GM12878 (cell line): ENCODE results near the gene GSK3A. TPM values are rescaled to one million over a fixed set of nuclear protein-coding genes. Genes with fewer than 3 reads are reported as not detected.

Source experiments
- ATAC-seq: fragments of 200-7000 bp; cut with Tn5 transposase; 3 replicates; pipeline ENCODE4 v1.9.1; 2020; ENCODE audit warnings: mild to moderate bottlenecking, moderate library complexity
- BruUV-seq: library from RNA; stranded (reverse); fragments of 400-500 nt; replicated peaks from 2 replicates; lab custom pipeline; 2021; lab: Mats Ljungman, UMichigan
- CTCF ChIA-PET: fragments of 300-600 bp; sonication (Branson Sonifier 250); formaldehyde crosslinking; extraction: SDS; loops from one replicate; lab custom pipeline; 2021; ENCODE audit warnings: inconsistent platforms; lab: Yijun Ruan, JAX
- POLR2A ChIA-PET: fragments of 350-600 bp; formaldehyde crosslinking; extraction: SDS; loops from one replicate; lab custom pipeline; 2021; ENCODE audit warnings: inconsistent platforms; lab: Charles Lee
- RAD21 ChIA-PET: fragments of 300-600 bp; sonication (Branson Sonifier 250); formaldehyde crosslinking; loops from one replicate; lab custom pipeline; 2023; ENCODE audit warnings: antibody characterized with exemption; ENCODE audit not compliant: unreplicated experiment; lab: Charles Lee
- SMC1A ChIA-PET: fragments of 300-600 bp; sonication (Branson Sonifier 250); formaldehyde crosslinking; loops from one replicate; lab custom pipeline; 2023; ENCODE audit not compliant: unreplicated experiment, uncharacterized antibody; lab: Charles Lee
- DNase-seq: peaks from one replicate; pipeline ENCODE4 v3.0.0-alpha.2; 2011; ENCODE audit warnings: low read depth, low spot score
- FAIRE-seq: peaks from 3 replicates; lab custom pipeline; 2011; peaks lifted over from hg19 to GRCh38; lab: Jason Lieb, UNC
- H2AFZ ChIP-seq: 2 replicates; pipeline ENCODE4 v1.6.0; 2011; ENCODE audit warnings: low read depth, low read length, control low read depth; ENCODE audit not compliant: control insufficient read depth
- H3K27ac ChIP-seq: 2 replicates; pipeline ENCODE4 v1.5.1; 2011; ENCODE audit warnings: control low read depth; ENCODE audit not compliant: control insufficient read depth, insufficient read depth
- H3K27me3 ChIP-seq, 2 experiments: replicated peaks in 1 of 2; 2 replicates each; pipeline versions ENCODE4 v1.6.0 to v1.6.1; 2011; ENCODE audit warnings: low read length in 1 of 2; ENCODE audit not compliant: control insufficient read depth in 2 of 2, insufficient read depth in 2 of 2
- H3K36me3 ChIP-seq, 2 experiments: 2 replicates each; pipeline ENCODE4 v1.5.1; 2011; ENCODE audit warnings: low read length in 1 of 2; ENCODE audit not compliant: control insufficient read depth in 2 of 2, insufficient read depth in 2 of 2
- H3K4me1 ChIP-seq: 2 replicates; pipeline ENCODE4 v1.6.1; 2011; ENCODE audit warnings: mild to moderate bottlenecking, low read length, moderate library complexity, mixed read lengths; ENCODE audit not compliant: control insufficient read depth, insufficient read depth
- H3K4me2 ChIP-seq: 2 replicates; pipeline ENCODE4 v1.6.0; 2011; ENCODE audit warnings: control low read depth; ENCODE audit not compliant: control insufficient read depth, insufficient read depth
- H3K4me3 ChIP-seq: fragments of 200-600 bp; sonication (generic); 2 replicates; pipeline ENCODE4 v1.5.1; 2016
- H3K79me2 ChIP-seq: 2 replicates; pipeline ENCODE4 v1.6.0; 2011; ENCODE audit warnings: low read length; ENCODE audit not compliant: control insufficient read depth, insufficient read depth
- H3K9ac ChIP-seq: 2 replicates; pipeline ENCODE4 v1.8.0; 2011; ENCODE audit warnings: low read length, control low read depth, mixed read lengths; ENCODE audit not compliant: control insufficient read depth, insufficient read depth
- H3K9me3 ChIP-seq: replicated peaks from 3 replicates; pipeline ENCODE4 v1.5.1; 2011; ENCODE audit warnings: mild to moderate bottlenecking, low read length; ENCODE audit not compliant: control insufficient read depth, insufficient read depth
- H4K20me1 ChIP-seq: 2 replicates; pipeline ENCODE4 v1.6.0; 2011; ENCODE audit not compliant: control insufficient read depth, insufficient read depth
- CREB1 ChIP-seq: IDR thresholded peaks from 2 replicates; pipeline ENCODE4 v1.6.1; 2012; ENCODE audit warnings: low read depth, mild to moderate bottlenecking, inconsistent platforms
- ETV6 ChIP-seq, 2 experiments: fragments of 450-650 bp in 1 of 2; IDR thresholded peaks in 1 of 2; conservative IDR thresholded peaks in 1 of 2; 2 replicates each; pipeline ENCODE4 v1.6.1; 2014; ENCODE audit warnings: antibody characterized with exemption in 1 of 2, borderline replicate concordance in 1 of 2, low read depth in 1 of 2, mild to moderate bottlenecking in 1 of 2, moderate library complexity in 1 of 2
- EZH2 ChIP-seq: IDR thresholded peaks from 2 replicates; pipeline ENCODE4 v1.6.1; 2012; ENCODE audit warnings: low read depth, mild to moderate bottlenecking, control low read depth, inconsistent platforms, low read length, borderline replicate concordance; ENCODE audit not compliant: control insufficient read depth
- IKZF1 ChIP-seq: fragments of 450-650 bp; conservative IDR thresholded peaks from 2 replicates; pipeline ENCODE4 v1.6.1; 2017; ENCODE audit warnings: antibody characterized with exemption, mild to moderate bottlenecking
- KLF5 ChIP-seq: fragments of 450-650 bp; IDR thresholded peaks from 2 replicates; pipeline ENCODE4 v1.6.1; 2014; ENCODE audit warnings: mild to moderate bottlenecking; ENCODE audit not compliant: partially characterized antibody
- NFYB ChIP-seq: IDR thresholded peaks from 2 replicates; pipeline ENCODE4 v1.6.1; 2011; ENCODE audit warnings: low read depth, mild to moderate bottlenecking, low read length, improper control_type of control experiment, moderate library complexity; ENCODE audit not compliant: insufficient read depth
- STAT3 ChIP-seq: IDR thresholded peaks from 2 replicates; pipeline ENCODE4 v1.6.1; 2011; ENCODE audit warnings: low read depth, low read length, improper control_type of control experiment
- ZSCAN29 ChIP-seq: fragments of 450-650 bp; IDR thresholded peaks from 2 replicates; pipeline ENCODE4 v1.6.1; 2017; ENCODE audit warnings: mild to moderate bottlenecking, moderate library complexity
- WGBS: methylation state at CpG from one replicate; pipeline ENCODE4 v1.1.6; 2016; ENCODE audit warnings: low lambda C conversion rate; ENCODE audit not compliant: insufficient replicate concordance, insufficient coverage; ENCODE audit errors: missing lambda C conversion rate; 5-methylcytosine and 5-hydroxymethylcytosine counted together
- in situ Hi-C: fragments of 300-500 bp; cut with MboI; formaldehyde crosslinking; loops from 9 replicates; pipeline ENCODE4 v1.14.3; 2018; ENCODE audit warnings: mixed read lengths
- intact Hi-C: fragments of 100-400 bp; cut with micrococcal nuclease; formaldehyde crosslinking; loops from one replicate; pipeline ENCODE4 v1.14.2; 2022; ENCODE audit not compliant: unreplicated experiment
- polyA plus RNA-seq, 11 experiments: library from polyadenylated mRNA; depleted of rRNA in 4 of 11; unstranded in 6 of 11; stranded (reverse) in 5 of 11; fragments of >200 nt; fragmentation: Nextera tagmentation in 4 of 11; fragmentation: Illumina TruSeq in 1 of 11; extraction: Ambion mirVana in 4 of 11; extraction: Trizol in 1 of 11; gene quantifications; 1 replicate in 1 of 11; 2 replicates in 10 of 11; pipeline versions ENCODE4 v1.2.1 to v1.2.3, GENCODE V29; 2011 to 2016; ENCODE audit warnings: inconsistent platforms in 2 of 11, missing spikeins in 2 of 11, low read depth in 1 of 11
- total RNA-seq, 4 experiments: library from RNA; depleted of rRNA in 3 of 4; stranded (reverse); fragments of >200 nt in 3 of 4; fragmentation: Illumina TruSeq in 1 of 4; extraction: Trizol in 1 of 4; gene quantifications; 2 replicates each; pipeline versions ENCODE4 v1.2.1 to v1.2.3, GENCODE V29; 2013 to 2021
- TF ChIP-seq, protein P1 (sequence below): fragments of 450-650 bp; IDR thresholded peaks from 2 replicates; pipeline ENCODE4 v1.6.1; 2016; ENCODE audit warnings: mild to moderate bottlenecking, moderate library complexity, borderline replicate concordance
- TF ChIP-seq, protein P2 (sequence below): IDR thresholded peaks from 2 replicates; pipeline ENCODE4 v1.6.1; 2011; ENCODE audit warnings: low read depth, low read length, improper control_type of control experiment, borderline replicate concordance

The GSK3A gene
- total and polyA plus RNA-seq, 10 of the 15 experiments (the other 5 are each of a cell fraction or from before 2014, with no cell fraction given): 1.00 to 47.9 (median 15.2) TPM

DNA sequence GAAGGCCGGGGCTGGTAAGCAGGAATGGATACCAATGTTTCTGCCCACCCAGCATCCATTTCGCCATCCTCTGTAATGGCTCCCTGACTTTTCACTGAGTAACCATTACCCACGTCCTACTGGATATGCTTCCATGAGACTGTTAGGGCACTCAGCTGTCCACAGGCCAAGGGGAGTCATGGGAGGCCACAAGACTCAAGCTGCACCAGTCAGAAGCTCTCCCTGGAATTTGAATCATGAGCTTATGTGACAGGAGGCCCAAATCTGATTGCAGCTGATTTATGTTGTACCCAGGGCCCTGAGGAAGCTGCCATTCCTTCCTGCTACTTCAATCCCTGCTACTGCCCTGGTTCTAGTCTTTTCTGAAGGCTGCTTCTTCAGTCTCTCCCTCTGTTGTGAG is 53.3 kb downstream of the GSK3A start (continued):
- no peak for TF ChIP-seq EZH2
- TF ChIP-seq NFYB: no peak
- TF ChIP-seq, all 136 proteins: peak for 0

DNA sequence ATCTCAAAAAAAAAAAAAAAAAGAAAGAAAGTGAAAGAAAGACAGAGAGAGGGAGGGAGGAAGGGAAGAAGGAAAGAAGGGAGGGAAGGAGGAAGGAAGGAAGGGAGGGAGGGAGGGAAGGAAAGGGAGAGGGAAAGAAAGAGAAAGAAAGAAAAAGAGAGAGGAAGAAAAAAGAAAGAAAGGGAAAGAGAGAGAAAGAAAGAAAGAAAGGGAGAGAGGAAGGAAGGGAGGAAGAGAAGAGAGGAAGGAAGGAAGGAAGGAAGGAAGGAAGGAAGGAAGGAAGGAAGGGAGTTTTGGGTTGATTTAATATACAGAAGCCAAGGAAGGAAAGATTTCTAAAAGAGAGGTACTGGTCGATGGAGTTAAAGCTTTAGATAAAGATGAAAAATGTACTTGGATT is 53.7 kb downstream of the GSK3A start:
- H3K9ac ChIP-seq: no peak overlapping the region
- H3K4me2 ChIP-seq: no peak overlapping the region
- ChIA-PET SMC1A (interaction anchor here (0.8 to 0.9 kb wide), 2 partner anchors 9 to 11 kb away, joined by 3 read pairs; no protein-coding TSS in a partner anchor), POLR2A (interaction anchor here (0.9 kb wide), 1 partner anchor 56 kb away, joined by 3 read pairs; no protein-coding TSS in a partner anchor), RAD21 (interaction anchor here (1.3 kb wide), 2 partner anchors 28 to 54 kb away, joined by 3 read pairs; partner anchors contain the start of gene GSK3A)
- H3K9me3 ChIP-seq: no peaks in the 10 kb centered on the region
- in situ Hi-C loops: loop anchor here (5.0 kb wide), 1 partner anchor 81 kb away; no protein-coding TSS in a partner anchor
- no peak for DNase-seq
- H3K4me3 ChIP-seq: no peak overlapping the region
- no peak for ATAC-seq
- no peak for FAIRE-seq
- H4K20me1 ChIP-seq: no peaks in the 10 kb centered on the region
- 0% methylated on average over 1 of the region's 1 CpG for WGBS
- no TSS peak for BruUV-seq
- no peaks in the 10 kb centered on the region for H3K79me2 ChIP-seq
- no peaks in the 10 kb centered on the region for H3K27me3 ChIP-seq
- no peak for TF ChIP-seq STAT3
- no peak for TF ChIP-seq IKZF1
- peak in 1 of 2 experiments; percentile 44; a peak in 1 of 4 replicates for TF ChIP-seq ETV6 (conservative IDR thresholded peaks at IDR 0.05 in 1 of 2, IDR thresholded peaks at IDR 0.05 in 1 of 2; ENCODE audit: borderline replicate concordance in 1 of 2, low read depth in 1 of 2)
- no peak for TF ChIP-seq ZSCAN29
- TF ChIP-seq, protein P1, sequence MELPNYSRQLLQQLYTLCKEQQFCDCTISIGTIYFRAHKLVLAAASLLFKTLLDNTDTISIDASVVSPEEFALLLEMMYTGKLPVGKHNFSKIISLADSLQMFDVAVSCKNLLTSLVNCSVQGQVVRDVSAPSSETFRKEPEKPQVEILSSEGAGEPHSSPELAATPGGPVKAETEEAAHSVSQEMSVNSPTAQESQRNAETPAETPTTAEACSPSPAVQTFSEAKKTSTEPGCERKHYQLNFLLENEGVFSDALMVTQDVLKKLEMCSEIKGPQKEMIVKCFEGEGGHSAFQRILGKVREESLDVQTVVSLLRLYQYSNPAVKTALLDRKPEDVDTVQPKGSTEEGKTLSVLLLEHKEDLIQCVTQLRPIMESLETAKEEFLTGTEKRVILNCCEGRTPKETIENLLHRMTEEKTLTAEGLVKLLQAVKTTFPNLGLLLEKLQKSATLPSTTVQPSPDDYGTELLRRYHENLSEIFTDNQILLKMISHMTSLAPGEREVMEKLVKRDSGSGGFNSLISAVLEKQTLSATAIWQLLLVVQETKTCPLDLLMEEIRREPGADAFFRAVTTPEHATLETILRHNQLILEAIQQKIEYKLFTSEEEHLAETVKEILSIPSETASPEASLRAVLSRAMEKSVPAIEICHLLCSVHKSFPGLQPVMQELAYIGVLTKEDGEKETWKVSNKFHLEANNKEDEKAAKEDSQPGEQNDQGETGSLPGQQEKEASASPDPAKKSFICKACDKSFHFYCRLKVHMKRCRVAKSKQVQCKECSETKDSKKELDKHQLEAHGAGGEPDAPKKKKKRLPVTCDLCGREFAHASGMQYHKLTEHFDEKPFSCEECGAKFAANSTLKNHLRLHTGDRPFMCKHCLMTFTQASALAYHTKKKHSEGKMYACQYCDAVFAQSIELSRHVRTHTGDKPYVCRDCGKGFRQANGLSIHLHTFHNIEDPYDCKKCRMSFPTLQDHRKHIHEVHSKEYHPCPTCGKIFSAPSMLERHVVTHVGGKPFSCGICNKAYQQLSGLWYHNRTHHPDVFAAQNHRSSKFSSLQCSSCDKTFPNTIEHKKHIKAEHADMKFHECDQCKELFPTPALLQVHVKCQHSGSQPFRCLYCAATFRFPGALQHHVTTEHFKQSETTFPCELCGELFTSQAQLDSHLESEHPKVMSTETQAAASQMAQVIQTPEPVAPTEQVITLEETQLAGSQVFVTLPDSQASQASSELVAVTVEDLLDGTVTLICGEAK: no peak
- TF ChIP-seq CREB1: no peak
- TF ChIP-seq, protein P2, sequence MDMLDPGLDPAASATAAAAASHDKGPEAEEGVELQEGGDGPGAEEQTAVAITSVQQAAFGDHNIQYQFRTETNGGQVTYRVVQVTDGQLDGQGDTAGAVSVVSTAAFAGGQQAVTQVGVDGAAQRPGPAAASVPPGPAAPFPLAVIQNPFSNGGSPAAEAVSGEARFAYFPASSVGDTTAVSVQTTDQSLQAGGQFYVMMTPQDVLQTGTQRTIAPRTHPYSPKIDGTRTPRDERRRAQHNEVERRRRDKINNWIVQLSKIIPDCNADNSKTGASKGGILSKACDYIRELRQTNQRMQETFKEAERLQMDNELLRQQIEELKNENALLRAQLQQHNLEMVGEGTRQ: no peak
- TF ChIP-seq KLF5: no peak
- TF ChIP-seq, all 136 proteins: peak for 1
- Histone ChIP-seq H3K4me1 (peaks cover 11% of the 10 kb centered on the region), H3K36me3 (no peaks in the 10 kb centered on the region), H2AFZ (no peak overlapping the region), H3K27ac (no peak overlapping the region)
- CTCF ChIA-PET: interaction anchor here (0.9 to 7.4 kb wide), 3 partner anchors 56 to 91 kb away, joined by 4 to 51 read pairs (median 6); partner anchors contain the start of gene POU2F2
- intact Hi-C loops: no loop called here
